Fibroblast of the aortic adventitia (primary cell): ENCODE data around the gene RFX8. TPM values are rescaled to one million over a fixed set of nuclear protein-coding genes. Genes with fewer than 3 reads are reported as not detected.
"Not testable (repeated sequence)": the region's sequence is repeated elsewhere in the genome, so short reads cannot be mapped to it uniquely, and the experiment has no call there.

Source experiments
- DNase-seq: peaks from one replicate; pipeline ENCODE4 v3.0.0-alpha.2; 2010; ENCODE audit warnings: low read depth
- H3K4me3 ChIP-seq: 2 replicates; pipeline ENCODE4 v1.5.1; 2011; ENCODE audit warnings: low read depth, mild to moderate bottlenecking, control low read depth, low read length, moderate library complexity
- total RNA-seq: library from RNA; depleted of rRNA; stranded (reverse); fragments of >200 nt; gene quantifications from 2 replicates; pipeline ENCODE4 v1.2.3, GENCODE V29; 2012; ENCODE audit warnings: low replicate concordance
- TF ChIP-seq, protein P1 (sequence below): IDR thresholded peaks from 2 replicates; pipeline ENCODE4 v1.5.1; 2011; ENCODE audit warnings: mild to moderate bottlenecking, low read length, control low read depth, inconsistent platforms; ENCODE audit not compliant: insufficient read depth

RFX8 gene
- total RNA-seq, 1 donor, result 24.1 TPM

GRCh38 chr2:101516349-101516748, 41.4 kb upstream of the RFX8 start:
- DNase-seq, result no peak
- TF ChIP-seq, protein P1, sequence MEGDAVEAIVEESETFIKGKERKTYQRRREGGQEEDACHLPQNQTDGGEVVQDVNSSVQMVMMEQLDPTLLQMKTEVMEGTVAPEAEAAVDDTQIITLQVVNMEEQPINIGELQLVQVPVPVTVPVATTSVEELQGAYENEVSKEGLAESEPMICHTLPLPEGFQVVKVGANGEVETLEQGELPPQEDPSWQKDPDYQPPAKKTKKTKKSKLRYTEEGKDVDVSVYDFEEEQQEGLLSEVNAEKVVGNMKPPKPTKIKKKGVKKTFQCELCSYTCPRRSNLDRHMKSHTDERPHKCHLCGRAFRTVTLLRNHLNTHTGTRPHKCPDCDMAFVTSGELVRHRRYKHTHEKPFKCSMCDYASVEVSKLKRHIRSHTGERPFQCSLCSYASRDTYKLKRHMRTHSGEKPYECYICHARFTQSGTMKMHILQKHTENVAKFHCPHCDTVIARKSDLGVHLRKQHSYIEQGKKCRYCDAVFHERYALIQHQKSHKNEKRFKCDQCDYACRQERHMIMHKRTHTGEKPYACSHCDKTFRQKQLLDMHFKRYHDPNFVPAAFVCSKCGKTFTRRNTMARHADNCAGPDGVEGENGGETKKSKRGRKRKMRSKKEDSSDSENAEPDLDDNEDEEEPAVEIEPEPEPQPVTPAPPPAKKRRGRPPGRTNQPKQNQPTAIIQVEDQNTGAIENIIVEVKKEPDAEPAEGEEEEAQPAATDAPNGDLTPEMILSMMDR, result no peak
- no peak overlapping the region for H3K4me3 ChIP-seq

GRCh38 chr2:101515477-101515876, 40.6 kb upstream of the RFX8 start:
- TF ChIP-seq, protein P1, result no peak
- no peak overlapping the region for H3K4me3 ChIP-seq
- peak; percentile 78 for DNase-seq

GRCh38 chr2:101512993-101513392, 38.1 kb upstream of the RFX8 start:
- DNase-seq, result no peak
- TF ChIP-seq, protein P1, result no peak
- H3K4me3 ChIP-seq, result no peak overlapping the region

- no peak for DNase-seq
- no peak overlapping the region for H3K4me3 ChIP-seq
- TF ChIP-seq, protein P1, result no peak
Observed at GRCh38 chr2:101511381-101511780, 36.5 kb upstream of the RFX8 start.

- peak; percentile 57 for DNase-seq
- no peak overlapping the region for H3K4me3 ChIP-seq
- TF ChIP-seq, protein P1, result no peak
Observed at GRCh38 chr2:101509499-101510284, 34.8 kb upstream of the RFX8 start.

DNA sequence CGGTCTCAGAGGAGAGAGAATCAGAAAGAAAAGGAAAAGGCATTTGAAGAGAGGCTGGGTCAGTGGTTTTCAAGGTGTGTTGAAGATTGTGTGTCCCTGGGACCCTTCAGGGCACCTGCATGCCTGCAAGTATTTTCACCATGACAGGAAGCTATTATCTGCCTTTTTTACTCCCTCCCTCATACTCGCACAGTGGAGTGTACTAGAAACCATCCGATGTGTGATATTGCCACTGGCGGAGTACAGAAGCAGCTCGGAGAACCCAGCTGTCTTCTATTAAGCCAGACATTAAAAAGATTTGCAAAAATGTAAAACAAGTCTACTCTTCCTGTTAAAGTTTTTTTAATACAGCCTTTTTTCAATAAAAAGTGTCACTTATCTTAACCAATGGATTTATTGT, 33.7 kb upstream of the RFX8 start:
- TF ChIP-seq, protein P1, result no peak
- H3K4me3 ChIP-seq, result no peak overlapping the region
- DNase-seq, result no peak

DNA sequence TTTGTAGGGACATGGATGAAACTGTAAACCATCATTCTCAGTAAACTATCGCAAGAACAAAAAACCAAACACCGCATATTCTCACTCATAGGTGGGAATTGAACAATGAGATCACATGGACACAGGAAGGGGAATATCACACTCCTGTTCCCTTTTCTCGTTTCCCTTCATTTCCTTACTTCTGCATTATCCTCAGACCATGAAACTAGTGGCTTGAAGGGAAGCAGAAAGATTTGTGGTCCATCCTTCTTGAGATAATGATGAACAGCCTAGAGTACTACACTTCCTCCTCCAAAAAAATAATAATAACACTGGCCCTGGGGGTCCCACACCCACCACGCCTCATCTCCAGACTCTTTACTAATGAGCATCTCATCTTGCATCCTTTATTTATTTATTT, 30.4 kb upstream of the RFX8 start:
- not testable (repeated sequence) for H3K4me3 ChIP-seq, DNase-seq

GRCh38 chr2:101504744-101505143, 29.8 kb upstream of the RFX8 start:
- not testable (repeated sequence) for DNase-seq, H3K4me3 ChIP-seq
